ENCODE results near the gene ANTXR2. TPM values are rescaled to one million over a fixed set of nuclear protein-coding genes. Genes with fewer than 3 reads are reported as not detected.
A peak's percentile ranks its signal among the peaks of the same experiment; 100 is the strongest.
"Not testable (repeated sequence)": the region's sequence is repeated elsewhere in the genome, so short reads cannot be mapped to it uniquely, and the experiment has no call there.

ANTXR2 gene
- polyA plus RNA-seq (2013, experiment 1 of 2; ENCODE audit: insufficient read length) = 74.7 TPM
- polyA plus RNA-seq (2013, experiment 2 of 2; ENCODE audit: insufficient read length) = 72.7 TPM

DNA sequence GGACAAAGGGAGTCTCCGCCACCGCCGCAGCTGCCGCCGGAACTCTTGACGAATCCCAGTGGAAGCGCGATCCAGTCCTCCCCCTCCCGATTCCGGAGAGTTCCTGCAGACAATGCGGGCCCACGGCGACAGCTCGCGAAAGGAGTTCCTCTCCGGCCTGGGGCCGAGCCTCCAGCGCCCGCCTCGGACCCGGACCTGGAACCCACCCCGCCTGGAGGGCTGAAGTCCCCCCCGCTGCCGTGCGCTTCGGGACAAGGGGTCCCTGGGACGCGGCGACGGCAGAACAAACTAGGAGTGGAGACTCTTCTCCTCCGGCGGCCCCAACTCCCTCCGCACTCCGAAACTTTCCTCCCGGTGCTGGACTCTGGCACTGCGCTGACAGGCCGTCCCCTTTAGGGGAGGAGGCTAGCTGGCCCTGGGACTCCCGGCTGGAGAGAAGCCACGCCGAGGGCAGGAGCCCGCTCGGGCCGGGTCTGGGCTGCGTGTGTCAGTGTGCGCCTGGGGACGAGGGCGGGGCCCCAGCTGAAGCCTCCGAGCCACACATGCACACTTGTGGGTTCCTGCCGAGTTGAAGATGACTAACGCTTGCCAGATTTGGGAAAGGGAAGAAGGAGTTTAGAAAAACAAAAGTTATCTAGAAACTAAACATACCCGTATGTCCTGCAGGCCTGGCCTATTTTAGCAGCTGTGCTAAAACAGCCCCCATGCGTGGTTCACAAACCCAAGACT lies at the start of gene ANTXR2:
Gene ANTXR2, minus strand, starts transcription at position 486 of the 729 bp plus-strand sequence. CDS start 669 bp downstream, outside the sequence.
- DNase-seq = peak; percentile 95

DNA sequence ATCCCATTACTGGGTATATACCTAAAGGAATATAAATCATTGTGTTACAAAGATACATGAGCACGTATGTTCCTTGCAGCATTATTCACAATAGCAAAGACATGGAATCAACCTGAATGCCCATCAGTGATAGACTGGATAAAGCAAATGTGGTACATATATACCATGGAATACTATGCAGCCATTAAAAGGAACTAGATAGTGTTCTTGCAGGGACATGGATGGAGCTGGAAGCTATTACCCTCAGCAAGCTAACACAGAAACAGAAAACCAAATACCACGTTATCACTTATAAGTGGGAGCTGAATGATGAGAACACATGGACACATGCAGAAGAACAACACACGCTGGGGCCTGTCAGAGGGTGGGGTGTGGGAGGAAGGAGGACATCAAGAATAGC lies 48.8 kb upstream of the ANTXR2 start:
- not testable (repeated sequence) for DNase-seq

DNA sequence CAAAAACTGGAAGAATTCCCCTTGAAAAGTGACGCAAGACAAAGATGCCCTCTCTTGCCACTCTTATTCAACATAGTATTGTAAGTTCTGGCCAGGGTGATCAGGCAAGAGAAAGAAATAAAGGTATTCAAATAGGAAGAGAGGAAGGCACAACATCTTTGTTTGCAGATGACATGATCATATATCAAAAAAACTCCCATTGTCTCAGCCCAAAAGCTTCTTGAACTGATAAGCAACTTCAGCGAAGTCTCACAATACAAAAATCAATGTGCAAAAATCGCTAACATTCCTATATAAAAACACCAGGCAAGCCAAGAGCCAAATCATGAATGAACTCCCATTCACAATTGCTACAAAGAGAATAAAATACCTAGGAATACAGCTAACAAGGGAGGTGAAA lies 46.6 kb upstream of the ANTXR2 start:
- not testable (repeated sequence) for DNase-seq

DNA sequence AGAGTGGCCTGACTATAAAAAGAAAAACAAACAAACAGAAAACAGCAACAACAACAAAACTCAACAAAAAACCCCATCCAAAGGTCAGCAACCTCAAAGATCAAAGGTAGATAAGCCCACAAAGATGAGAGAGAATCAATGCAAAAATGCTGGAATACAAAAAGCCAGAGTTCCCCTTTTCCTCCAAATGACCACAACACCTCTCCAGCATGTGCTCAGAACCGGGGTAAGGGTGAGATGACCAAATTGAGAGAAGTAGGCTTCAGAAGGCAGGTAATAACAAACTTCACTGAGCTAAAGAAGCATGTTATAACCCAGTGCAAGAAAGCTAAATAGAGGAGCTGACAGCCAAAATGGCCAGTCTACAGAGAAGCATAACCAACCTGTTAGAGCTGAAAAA lies 43.5 kb upstream of the ANTXR2 start:
- no peak for DNase-seq

DNA sequence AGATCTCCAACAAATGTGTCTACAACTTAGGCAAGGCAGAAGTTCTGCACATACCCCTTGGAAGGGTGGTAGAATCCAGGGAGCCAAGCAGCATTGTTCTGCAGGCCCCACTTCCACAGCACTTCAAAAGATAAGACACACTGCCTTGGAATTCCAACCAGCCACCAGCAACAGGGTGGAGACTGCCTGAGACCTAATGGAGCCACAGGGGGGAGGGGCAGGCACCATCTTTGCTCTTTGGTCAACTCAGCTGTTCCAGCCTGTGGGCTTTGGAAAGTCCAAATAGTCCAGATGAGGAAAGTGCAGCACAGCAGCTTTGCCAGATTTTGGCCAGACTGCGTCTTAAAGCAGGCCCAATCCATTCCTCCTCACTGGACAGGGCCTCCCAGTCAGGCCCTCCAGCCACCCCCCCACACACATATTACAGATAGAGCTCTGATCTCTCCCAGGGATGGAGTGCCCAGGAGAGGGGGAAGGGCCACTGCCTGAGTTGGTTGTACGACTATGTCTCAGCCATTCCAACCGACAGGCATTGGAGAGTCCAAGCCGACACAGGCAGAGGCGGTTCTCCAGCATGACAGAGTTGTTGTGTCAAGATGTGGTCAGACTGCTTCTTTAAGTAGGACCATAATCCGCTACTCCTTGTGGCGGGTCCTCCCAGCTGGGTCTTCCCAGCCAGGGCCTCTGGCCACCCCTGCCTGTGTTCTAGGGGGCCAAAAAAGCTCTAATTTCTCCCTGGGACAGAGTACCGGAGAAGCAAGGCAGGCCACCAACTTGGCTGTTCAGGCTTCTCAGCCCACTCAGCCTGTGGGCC lies 42.5 kb upstream of the ANTXR2 start:
- peak; percentile 24 for DNase-seq

DNA sequence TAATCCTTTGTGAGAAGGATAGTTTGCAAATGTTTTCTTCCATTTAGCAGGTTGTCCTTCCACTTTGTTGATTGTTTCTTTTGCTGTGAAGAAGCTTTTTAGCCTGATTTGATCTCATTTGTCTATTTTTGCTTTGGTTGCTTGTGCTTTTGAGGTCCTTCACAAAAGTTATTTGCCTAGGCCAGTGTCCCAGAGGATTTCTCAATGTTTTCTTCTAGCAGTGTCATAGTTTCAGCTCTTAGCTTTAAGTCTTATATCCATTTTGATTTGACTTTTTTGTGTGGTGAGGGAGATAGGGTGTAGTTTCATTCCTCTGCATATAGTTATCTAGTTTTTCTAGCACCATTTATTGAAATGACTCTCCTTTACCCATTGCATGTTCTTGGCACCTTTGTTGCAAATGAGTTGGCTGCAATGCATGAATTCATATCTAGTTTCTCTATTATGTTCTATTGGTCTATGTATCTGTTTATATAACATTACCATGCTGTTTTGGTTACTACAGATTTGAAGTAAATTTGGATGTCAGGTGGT lies 41.8 kb upstream of the ANTXR2 start:
- no peak for DNase-seq

DNA sequence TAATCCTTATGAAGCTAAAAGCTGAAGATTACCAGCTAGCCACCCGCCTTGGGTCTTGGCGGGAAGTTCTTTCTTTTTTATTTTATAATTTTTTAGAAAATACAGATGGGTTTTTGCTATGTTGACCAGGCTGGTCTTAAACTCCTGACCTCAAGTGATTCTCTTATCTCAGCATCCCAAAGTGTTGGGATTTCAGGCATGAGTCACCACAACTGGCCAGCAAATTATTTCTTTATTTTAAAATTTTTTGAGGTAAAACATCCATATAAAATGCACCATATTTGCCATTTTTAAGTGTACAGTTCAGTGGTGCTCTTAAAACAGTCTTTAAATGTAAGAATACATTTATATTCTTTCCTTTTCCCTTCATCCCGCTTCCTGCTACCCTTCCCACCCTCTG lies 40.6 kb upstream of the ANTXR2 start:
- DNase-seq = no peak

DNA sequence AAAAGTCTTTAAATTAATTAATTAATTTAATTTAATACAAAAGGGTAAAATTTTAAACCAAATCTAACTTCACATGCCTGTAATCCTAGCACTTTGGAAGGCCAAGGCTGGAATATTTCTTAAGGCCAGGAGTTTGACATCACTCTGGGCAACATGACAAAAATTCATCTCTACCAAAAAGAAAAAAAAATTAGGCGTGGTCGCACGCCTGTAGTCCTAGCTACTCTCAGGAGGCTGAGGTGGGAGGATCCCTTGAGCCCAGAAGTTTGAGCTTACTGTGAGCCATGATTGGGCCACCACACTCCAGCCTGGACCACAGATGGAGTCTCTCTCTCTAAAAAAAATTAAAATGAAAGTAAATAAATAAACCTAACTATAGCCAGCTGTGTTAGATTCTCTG lies 39.2 kb upstream of the ANTXR2 start:
- peak; percentile 48 for DNase-seq

DNA sequence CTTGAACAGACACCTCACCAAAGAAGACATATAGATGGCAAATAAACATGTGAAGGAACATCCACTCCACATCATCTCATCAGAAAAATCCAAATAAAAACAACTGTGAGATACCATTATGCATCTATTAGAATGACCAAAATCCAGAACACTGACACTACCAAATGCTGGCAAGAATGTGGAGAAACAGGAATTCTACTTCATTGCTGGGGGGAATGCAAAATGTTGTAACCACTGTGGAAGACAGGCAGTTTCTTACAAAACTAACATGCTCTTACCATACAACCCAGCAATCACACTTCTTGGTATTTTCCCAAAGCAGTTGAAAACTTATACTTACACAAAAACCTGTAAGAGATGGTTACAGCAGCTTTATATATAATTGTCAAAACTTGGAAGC lies 38.2 kb upstream of the ANTXR2 start:
- DNase-seq = no peak

DNA sequence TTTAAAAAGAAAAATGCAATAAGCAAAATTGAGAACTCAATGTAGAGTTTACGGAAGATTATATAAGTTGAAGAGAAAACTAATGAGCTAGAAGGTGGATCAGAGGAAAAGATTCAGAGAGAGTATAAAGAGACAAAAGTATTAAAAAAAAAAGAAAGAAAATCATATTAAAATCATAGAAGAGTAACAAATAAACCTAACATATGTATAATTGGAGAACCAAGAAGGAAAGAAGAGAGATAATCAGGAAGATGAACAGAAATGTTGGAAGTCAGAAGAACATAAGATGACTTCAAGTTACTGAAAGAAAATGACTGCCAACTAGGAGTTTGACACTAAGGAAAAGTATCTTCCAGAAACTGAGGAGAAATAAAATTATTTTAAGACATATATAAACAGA lies 34.3 kb upstream of the ANTXR2 start:
- no peak for DNase-seq

DNA sequence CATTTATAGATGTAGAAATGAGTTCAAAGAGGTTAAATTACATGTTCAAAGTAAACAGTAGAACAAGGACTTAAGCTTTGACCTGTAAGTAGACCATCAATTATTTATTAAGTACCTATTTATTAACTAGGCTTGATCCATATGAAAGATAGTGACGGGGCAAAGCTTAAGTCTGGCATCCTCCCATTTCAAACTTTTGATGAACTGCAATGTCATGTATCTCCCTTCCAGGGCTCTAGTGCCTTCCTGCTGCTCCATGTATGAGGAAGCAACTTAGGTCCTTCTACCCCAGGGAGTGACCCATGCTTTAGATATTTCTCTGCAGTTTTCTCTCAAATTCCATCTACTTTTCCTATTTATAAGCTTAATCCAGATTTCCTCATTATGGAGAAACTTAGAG lies 31.9 kb upstream of the ANTXR2 start:
- no peak for DNase-seq

DNA sequence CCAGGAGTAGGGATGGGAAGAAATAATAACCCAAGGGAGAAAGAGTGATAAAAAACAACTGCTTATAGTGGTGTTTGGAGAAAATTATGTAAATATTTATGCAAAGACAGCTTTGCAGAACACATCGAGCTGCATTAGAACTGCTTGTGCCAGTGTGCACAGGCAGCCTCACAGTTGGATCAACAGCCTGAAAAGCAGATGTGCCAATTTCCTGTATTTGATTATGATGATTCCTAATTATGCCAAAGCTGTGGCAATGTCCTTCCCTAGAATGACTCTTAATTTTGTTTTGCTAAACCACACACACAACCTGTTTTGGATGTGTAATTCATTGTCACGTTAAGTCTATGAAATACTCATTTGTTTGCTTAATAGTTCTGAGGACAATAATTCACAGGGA lies 30.6 kb upstream of the ANTXR2 start:
- no peak for DNase-seq

DNA sequence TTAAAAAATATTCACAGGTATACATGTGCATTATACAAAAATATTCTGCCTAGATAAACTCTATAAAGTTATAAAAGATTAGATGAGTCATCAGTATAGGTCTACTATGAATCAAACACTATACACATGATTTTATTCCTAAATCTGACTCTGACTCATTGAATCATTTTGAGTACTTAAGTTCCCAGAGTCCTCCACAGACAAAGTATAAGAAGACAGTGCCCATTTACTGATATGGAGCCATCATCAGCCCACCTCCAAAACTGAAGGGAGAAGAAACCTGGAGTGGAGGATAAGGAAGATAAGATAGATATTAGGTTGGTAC lies 28.7 kb upstream of the ANTXR2 start:
- peak; percentile 18 for DNase-seq

DNA sequence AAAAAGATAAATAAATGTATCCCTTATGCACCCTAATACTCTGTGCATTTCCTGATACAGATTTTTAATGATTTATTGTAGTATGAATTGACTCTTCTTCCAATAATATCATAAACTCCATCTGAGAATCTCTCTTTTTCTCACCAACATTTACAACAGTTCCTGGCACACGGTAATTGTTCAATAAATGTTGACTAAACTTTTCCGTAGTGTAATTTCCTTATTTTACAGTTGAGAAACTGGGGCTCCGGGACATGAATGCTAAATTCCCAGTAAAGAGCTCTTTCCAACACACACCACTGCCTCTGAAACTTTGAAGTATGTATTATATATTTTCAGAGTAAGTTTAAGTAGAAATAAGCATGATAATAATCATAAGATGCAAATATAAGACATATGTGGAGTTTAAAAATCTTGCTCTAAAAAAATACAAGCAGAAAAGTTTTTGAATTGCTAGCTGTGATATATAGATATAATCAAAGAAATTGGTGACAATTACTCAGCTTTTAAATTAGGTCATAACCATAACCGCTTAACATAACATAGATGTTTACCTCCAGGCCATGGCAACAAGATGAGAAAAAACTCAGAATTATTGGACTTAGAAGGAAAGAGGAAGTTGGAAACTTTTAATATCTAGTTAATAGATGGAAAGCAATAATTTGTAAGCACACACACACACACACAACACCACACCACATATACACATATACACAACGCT lies 28.2 kb upstream of the ANTXR2 start:
- DNase-seq = no peak

DNA sequence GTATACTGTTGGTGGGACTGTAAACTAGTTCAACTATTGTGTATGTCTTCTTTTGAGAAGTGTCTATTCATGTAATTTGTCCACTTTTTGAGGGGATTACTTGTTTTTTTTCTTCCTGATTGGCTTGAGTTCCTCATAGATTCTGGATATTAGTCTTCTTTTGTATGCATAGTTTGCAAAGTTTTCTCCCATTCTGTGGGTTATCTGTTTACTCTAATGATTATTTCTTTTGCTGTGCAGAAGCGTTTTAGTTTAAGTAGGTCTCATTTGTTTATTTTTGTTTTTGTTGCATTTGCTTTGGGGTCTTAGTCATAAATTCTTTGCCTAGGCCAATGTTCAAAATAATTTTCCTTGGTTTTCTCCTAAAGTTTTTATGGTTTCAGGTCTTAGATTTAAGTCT lies 26.6 kb upstream of the ANTXR2 start:
- no peak for DNase-seq

DNA sequence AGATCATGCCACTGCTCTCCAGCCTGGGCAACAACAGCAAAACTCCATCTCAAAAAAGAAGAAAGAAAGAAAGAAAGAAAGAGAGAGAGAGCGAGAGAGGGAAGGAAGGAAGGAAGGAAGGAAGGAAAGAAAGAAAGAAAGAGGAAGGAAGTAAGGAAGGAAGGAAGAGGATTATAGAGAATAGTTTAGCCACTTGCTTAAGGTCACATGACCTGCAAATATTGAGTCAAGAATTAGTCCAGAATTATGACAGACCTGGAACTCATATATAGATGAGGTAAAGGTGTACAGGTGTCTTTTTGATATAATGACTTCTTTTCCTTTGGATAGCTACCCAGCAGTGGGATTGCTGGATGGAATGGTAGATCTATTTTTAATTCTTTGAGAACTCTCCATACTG lies 25.6 kb upstream of the ANTXR2 start:
- DNase-seq = no peak

DNA sequence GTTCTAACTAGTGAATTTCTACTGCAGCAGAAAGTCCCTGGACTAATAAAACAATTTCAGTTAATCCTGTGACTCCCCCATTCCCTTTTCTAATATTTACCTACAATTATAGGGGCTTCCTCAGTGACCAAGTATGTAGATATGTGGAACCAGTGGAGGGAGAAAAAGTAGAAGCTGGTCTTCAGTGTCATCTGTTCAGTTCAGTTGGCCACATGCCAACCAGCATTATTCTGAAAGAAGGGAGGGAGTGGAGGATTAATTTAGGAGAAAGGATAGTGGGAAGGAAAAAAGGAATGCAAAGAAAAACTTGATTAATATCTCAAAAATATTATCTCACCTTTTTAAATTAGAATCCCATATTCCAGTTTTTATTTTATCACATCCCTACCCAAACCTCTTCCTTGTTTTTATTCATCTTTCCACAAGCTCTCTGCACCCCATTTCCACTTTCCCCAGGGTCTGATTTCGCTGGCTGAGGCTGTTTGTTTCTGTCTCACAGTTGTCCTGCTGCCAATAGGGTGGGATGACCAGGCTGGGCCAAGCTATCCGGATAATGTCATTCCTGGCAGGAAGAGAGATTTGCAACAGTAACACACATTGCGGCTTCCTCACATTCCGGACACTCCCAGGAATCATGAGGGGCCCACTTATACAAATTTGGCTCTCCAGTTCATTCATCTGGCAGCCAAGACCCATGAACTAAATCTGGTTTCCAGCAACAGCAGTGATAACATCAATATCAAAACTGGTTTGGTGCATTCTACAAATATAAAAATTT lies 24.6 kb upstream of the ANTXR2 start:
- peak; percentile 88 for DNase-seq

DNA sequence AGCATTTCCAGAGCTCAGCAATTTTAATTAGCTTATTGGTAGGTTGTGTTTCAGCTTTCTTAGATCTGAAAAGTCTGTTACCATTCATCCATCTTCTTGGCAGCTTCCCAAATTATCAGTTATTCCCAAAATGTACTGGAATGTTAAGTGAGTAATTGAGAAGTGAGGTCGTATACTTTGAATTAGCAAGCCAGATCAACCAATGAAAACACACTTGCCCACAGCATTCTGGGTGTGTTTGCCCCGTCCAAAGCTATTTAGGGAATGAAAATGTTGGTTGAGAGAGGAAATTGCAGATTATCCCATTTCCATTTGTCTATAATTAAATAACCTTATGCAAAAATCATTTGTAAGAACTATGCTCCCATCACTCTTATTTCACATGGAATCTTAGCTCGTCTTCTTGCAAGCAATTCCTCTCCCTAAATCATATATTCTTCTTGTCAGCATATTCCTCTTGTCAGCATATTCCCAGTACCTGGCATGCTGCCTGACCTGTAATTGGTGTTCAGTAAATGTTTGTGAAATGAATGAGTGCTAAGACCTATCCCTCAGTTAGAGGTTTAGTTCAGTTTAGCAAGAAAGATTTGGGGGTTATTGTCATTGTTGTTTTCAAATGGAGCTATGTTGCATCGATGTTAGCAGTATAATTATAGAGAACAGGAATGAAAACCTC lies 23.3 kb upstream of the ANTXR2 start:
- DNase-seq = peak; percentile 44

DNA sequence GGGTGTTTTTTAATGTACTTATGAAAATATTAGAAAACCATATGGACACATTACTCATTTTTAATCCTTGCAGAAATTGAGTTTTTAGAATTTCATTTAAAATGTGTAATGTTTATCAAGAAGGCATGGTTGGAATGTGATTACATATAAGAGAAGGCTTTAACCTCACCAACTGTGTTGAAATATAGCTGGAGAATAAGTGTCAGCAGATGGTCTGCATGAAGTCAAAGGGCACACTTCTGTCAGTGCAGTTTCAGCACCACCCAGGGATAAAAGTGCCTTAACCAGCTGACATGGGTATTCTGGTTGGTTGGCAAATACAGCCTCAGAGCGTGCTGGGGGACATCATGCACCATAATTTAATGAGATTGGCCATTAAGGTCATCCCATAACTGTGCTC lies 21.2 kb upstream of the ANTXR2 start:
- peak; percentile 29 for DNase-seq

DNA sequence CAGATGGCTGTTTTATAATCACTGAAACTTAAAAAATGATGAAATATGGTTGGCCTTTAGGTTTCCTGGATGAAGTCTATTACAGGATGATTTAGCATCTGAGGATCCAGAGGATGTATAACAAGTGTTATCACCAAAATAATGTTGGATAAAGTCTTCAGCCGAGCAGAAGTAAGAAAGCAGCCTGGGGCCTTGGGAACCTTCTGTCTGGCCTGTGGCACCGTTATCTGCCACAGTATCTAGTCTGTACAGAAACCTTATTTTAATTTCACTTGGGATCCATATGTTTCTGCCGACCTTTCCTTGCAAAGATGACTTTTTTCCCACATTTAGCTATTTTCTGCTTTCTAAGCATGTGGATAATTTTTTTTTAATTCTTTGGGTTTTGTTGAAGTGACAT lies 20.5 kb upstream of the ANTXR2 start:
- no peak for DNase-seq

DNA sequence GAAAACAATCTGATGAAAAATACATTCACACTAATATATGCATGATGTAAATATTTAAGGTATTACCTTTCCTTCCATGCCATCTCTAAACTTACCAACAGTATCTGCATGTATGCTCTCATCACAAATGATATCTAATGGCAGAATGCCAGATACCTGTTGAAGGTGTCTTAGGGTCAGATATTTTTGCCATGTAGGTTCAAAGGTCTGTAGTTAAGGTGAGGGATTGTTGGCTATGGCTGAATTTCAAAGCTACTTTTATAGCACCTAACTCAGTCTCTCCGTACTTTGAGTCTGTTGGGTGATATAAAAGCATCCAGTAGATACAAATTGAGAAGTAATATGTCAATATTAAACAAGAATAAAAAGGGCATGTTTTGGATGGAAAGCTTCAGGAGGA lies 19.8 kb upstream of the ANTXR2 start:
- DNase-seq = no peak

DNA sequence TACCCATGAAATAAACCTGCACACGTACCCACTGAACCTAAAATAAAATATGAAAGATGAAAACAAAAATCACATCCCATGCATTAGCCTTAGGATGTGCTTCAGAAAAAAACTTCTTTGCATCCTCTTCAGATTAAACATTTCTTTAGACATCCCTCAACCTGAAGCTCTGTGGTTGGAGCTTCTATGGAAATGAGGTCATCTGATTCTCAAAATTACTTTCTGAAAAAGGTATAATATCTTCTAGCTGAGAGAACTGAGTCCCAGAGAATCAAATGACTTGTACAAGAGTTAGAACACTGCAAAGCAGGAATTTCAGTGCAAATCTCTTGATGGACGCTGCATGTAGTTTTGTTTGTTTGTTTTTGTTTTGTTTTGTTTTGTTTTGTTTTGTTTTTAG lies 19.1 kb upstream of the ANTXR2 start:
- no peak for DNase-seq
